HepG2 (cell line): ENCODE data around the gene PRDX5.

Source experiments
- EP300 ChIP-seq, 3 experiments: sonication (generic) in 1 of 3; formaldehyde crosslinking in 1 of 3; IDR thresholded peaks; 2 replicates each; pipeline versions ENCODE4 v1.5.1 to v1.6.1; 2011 to 2020; ENCODE audit warnings: low read depth in 2 of 3, low read length in 2 of 3, borderline replicate concordance in 1 of 3, improper control_type of control experiment in 1 of 3, mild to moderate bottlenecking in 1 of 3, missing genetic modification reagents in 1 of 3, moderate library complexity in 1 of 3
- GFI1 ChIP-seq: sonication (generic); formaldehyde crosslinking; IDR thresholded peaks from 2 replicates; pipeline ENCODE4 v1.5.0; 2020; ENCODE audit warnings: missing genetic modification reagents, mild to moderate bottlenecking, borderline replicate concordance
- SMC3 ChIP-seq: IDR thresholded peaks from 2 replicates; pipeline ENCODE4 v1.6.1; 2011; ENCODE audit warnings: low read length, improper control_type of control experiment
- SP1 ChIP-seq, 2 experiments: fragments of 450-650 bp in 1 of 2; sonication (generic) in 1 of 2; formaldehyde crosslinking in 1 of 2; IDR thresholded peaks; 2 replicates each; pipeline versions ENCODE4 v1.4.0 to v1.6.1; 2016 to 2020; ENCODE audit warnings: missing genetic modification reagents in 1 of 2
- TBP ChIP-seq: sonication (generic); formaldehyde crosslinking; IDR thresholded peaks from 2 replicates; pipeline ENCODE4 v1.5.0; 2020; ENCODE audit warnings: missing genetic modification reagents
- ZNF552 ChIP-seq: sonication (generic); formaldehyde crosslinking; IDR thresholded peaks from 2 replicates; pipeline ENCODE4 v1.9.0; 2022; ENCODE audit warnings: missing genetic modification reagents, mild to moderate bottlenecking, borderline replicate concordance

GRCh38 chr11:64318766-64319761 is 1.1 kb downstream of the PRDX5 start:
- no peak for TF ChIP-seq SMC3
- no peak for TF ChIP-seq EP300 (IDR thresholded peaks at IDR 0.05; ENCODE audit: low read depth in 2 of 2, low read length in 2 of 2)
- TF ChIP-seq EP300 (CRISPR knock-in tag; IDR thresholded peaks at IDR 0.05; ENCODE audit: borderline replicate concordance), result no peak
- no peak for TF ChIP-seq SP1 (IDR thresholded peaks at IDR 0.05)
- TF ChIP-seq SP1 (CRISPR knock-in tag; IDR thresholded peaks at IDR 0.05), result no peak
- TF ChIP-seq ZNF552, result no peak
- no peak for TF ChIP-seq GFI1 (CRISPR knock-in tag)
- TF ChIP-seq TBP (CRISPR knock-in tag), result no peak
